OCI-LY7 (cell line): ENCODE results near the gene DZIP1. TPM values are rescaled to one million over a fixed set of nuclear protein-coding genes. Genes with fewer than 3 reads are reported as not detected.

Experiments
- BruUV-seq: library from RNA; stranded (reverse); fragments of 400-500 nt; replicated peaks from 2 replicates; lab custom pipeline; 2021; lab: Mats Ljungman, UMichigan
- CTCF ChIA-PET: fragments of 300-600 bp; sonication (Branson Sonifier 250); formaldehyde crosslinking; loops from one replicate; lab custom pipeline; 2022; ENCODE audit warnings: antibody characterized with exemption; ENCODE audit not compliant: unreplicated experiment; lab: Charles Lee
- POLR2A ChIA-PET: fragments of 300-600 bp; sonication (Branson Sonifier 250); formaldehyde crosslinking; loops from one replicate; lab custom pipeline; 2022; ENCODE audit warnings: antibody characterized with exemption; lab: Charles Lee
- DNase-seq: peaks from one replicate; pipeline ENCODE4 v3.0.0-alpha.2; 2015; ENCODE audit warnings: low spot score
- H2AFZ ChIP-seq: fragments of 200-600 bp; sonication (generic), shearing (Covaris generic); 2 replicates; pipeline ENCODE4 v1.6.1; 2014; ENCODE audit warnings: mild to moderate bottlenecking, antibody characterized with exemption, low read length, moderate library complexity
- H3K27ac ChIP-seq: fragments of 200-600 bp; sonication (generic); 2 replicates; pipeline ENCODE4 v1.5.1; 2014; ENCODE audit warnings: mixed run types, low read depth, mild to moderate bottlenecking, moderate library complexity, low read length, inconsistent platforms; ENCODE audit not compliant: poor library complexity, severe bottlenecking
- H3K36me3 ChIP-seq: fragments of 200-600 bp; sonication (generic); 2 replicates; pipeline ENCODE4 v1.6.1; 2014; ENCODE audit warnings: mild to moderate bottlenecking, antibody characterized with exemption, low read length, moderate library complexity, mixed read lengths; ENCODE audit not compliant: insufficient read depth
- H3K4me1 ChIP-seq: fragments of 200-600 bp; sonication (generic); 2 replicates; pipeline ENCODE4 v1.5.1; 2014; ENCODE audit warnings: mild to moderate bottlenecking, low read length; ENCODE audit not compliant: insufficient read depth, poor library complexity, severe bottlenecking
- H3K4me2 ChIP-seq: fragments of 200-600 bp; sonication (generic); 2 replicates; pipeline ENCODE4 v1.6.1; 2014; ENCODE audit warnings: mild to moderate bottlenecking, low read length
- H3K4me3 ChIP-seq: fragments of 200-600 bp; sonication (generic); 2 replicates; pipeline ENCODE4 v1.5.1; 2014; ENCODE audit warnings: mild to moderate bottlenecking, low read depth, low read length; ENCODE audit not compliant: poor library complexity, severe bottlenecking
- H3K79me2 ChIP-seq: fragments of 200-600 bp; sonication (generic); 2 replicates; pipeline ENCODE4 v1.6.1; 2016; ENCODE audit warnings: low read depth, mild to moderate bottlenecking, low read length, moderate library complexity, mixed read lengths; ENCODE audit not compliant: insufficient read depth
- H3K9me2 ChIP-seq: fragments of 200-600 bp; sonication (generic); 2 replicates; pipeline ENCODE4 v1.6.1; 2016; ENCODE audit warnings: mild to moderate bottlenecking, low read length, mixed read lengths; ENCODE audit not compliant: insufficient read depth
- H3K9me3 ChIP-seq: fragments of 200-600 bp; sonication (generic); 2 replicates; pipeline ENCODE4 v1.6.1; 2014; ENCODE audit warnings: mild to moderate bottlenecking, mixed run types, low read length, mixed read lengths
- H4K20me1 ChIP-seq: fragments of 200-600 bp; sonication (generic); 2 replicates; pipeline ENCODE4 v1.6.1; 2014; ENCODE audit warnings: mild to moderate bottlenecking, antibody characterized with exemption, low read length, moderate library complexity, mixed read lengths; ENCODE audit not compliant: insufficient read depth
- EZH2phosphoT487 ChIP-seq: fragments of 200-600 bp; sonication (generic); IDR thresholded peaks from 2 replicates; pipeline ENCODE4 v1.6.1; 2018; ENCODE audit warnings: low read depth, borderline replicate concordance, mild to moderate bottlenecking, mixed run types, antibody characterized with exemption, low read length, moderate library complexity, mixed read lengths
- intact Hi-C: fragments of 100-400 bp; cut with micrococcal nuclease; formaldehyde crosslinking; loops from one replicate; pipeline ENCODE4 v1.10.0; 2022; ENCODE audit not compliant: unreplicated experiment
- total RNA-seq, 2 experiments: library from RNA; depleted of rRNA in 1 of 2; stranded (reverse); fragments of >200 nt in 1 of 2; shearing (Covaris generic) in 1 of 2; gene quantifications; 2 replicates each; pipeline ENCODE4 v1.2.3, GENCODE V29; 2014 to 2022
- TF ChIP-seq, protein P1 (sequence below): fragments of 200-600 bp; sonication (generic); conservative IDR thresholded peaks from 2 replicates; pipeline ENCODE4 v1.5.1; 2014; ENCODE audit warnings: mild to moderate bottlenecking, antibody characterized with exemption, low read length, moderate library complexity, mixed read lengths

The DZIP1 gene
- total RNA-seq, 2 experiments from 2014 or later: not detected

DNA sequence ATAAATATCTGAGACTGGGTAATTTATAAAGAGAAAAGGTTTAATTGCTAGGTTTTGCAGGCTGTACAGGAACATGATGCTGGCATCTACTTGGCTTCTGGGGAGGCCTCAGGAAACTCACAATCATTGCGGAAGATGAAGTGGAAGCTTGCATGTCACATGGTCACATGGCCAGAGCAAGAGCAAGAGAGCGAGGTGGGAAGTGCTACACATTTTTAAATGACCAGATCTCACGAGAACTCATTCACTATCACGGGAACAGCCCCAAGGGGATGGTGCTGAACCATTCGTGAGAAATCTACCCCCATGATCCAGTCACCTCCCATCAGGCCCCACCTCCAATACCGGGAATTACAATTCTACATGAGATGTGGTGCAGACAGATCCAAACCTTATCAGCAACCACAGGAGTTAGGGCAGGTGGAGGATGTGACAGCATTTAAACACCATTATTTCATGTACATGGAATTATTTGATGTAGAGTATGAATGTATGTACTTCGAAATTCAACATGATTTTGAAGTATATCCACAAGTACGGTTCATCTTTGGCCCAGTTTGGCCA, 102.5 kb downstream of the DZIP1 start:
- no peaks in the 10 kb centered on the region for H3K4me1 ChIP-seq
- H2AFZ ChIP-seq: no peak overlapping the region
- H3K4me3 ChIP-seq: no peak overlapping the region
- intact Hi-C loops: no loop called here
- no peaks in the 10 kb centered on the region for H3K36me3 ChIP-seq
- no peak overlapping the region for H3K4me2 ChIP-seq
- H4K20me1 ChIP-seq: no peaks in the 10 kb centered on the region
- TF ChIP-seq EZH2phosphoT487: no peak
- TF ChIP-seq, protein P1, sequence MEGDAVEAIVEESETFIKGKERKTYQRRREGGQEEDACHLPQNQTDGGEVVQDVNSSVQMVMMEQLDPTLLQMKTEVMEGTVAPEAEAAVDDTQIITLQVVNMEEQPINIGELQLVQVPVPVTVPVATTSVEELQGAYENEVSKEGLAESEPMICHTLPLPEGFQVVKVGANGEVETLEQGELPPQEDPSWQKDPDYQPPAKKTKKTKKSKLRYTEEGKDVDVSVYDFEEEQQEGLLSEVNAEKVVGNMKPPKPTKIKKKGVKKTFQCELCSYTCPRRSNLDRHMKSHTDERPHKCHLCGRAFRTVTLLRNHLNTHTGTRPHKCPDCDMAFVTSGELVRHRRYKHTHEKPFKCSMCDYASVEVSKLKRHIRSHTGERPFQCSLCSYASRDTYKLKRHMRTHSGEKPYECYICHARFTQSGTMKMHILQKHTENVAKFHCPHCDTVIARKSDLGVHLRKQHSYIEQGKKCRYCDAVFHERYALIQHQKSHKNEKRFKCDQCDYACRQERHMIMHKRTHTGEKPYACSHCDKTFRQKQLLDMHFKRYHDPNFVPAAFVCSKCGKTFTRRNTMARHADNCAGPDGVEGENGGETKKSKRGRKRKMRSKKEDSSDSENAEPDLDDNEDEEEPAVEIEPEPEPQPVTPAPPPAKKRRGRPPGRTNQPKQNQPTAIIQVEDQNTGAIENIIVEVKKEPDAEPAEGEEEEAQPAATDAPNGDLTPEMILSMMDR: no peak
- DNase-seq: no peak
- BruUV-seq: no TSS peak
- H3K27ac ChIP-seq: no peak overlapping the region
- H3K79me2 ChIP-seq: no peaks in the 10 kb centered on the region
- ChIA-PET POLR2A (no interaction called here), CTCF (no interaction called here)
- H3K9me2 ChIP-seq: no peaks in the 10 kb centered on the region
- no peaks in the 10 kb centered on the region for H3K9me3 ChIP-seq

DNA sequence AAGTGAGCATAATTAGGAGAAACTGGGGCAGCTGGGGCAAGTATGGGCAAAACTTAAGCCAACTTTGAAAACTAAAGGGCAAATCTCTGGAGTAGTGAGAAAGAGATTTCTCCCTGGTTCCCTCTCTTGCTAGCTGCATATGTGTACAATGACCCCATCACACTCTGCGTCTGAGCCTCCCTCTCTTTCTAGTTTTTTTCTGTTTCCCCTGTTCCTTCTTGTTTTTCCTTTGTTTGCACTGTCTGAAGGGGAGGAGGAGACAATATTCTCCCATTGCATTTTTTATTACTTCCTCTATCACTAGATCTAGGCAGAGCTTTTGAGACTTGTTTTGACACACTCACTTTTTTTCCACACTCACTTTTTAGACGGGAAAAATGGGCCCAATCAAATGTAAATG, 103.2 kb downstream of the DZIP1 start:
- intact Hi-C loops: no loop called here
- DNase-seq: no peak
- no peak overlapping the region for H3K4me3 ChIP-seq
- H4K20me1 ChIP-seq: no peaks in the 10 kb centered on the region
- no peak overlapping the region for H3K4me2 ChIP-seq
- no peaks in the 10 kb centered on the region for H3K79me2 ChIP-seq
- POLR2A ChIA-PET: interaction anchor here (0.6 to 1.0 kb wide), 2 partner anchors 8 to 95 kb away, joined by 3 to 4 read pairs; no protein-coding TSS in a partner anchor
- no peak overlapping the region for H3K27ac ChIP-seq
- CTCF ChIA-PET: no interaction called here
- no peak overlapping the region for H2AFZ ChIP-seq
- TF ChIP-seq, protein P1: no peak
- no peak for TF ChIP-seq EZH2phosphoT487
- H3K9me3 ChIP-seq: no peaks in the 10 kb centered on the region
- H3K4me1 ChIP-seq: no peaks in the 10 kb centered on the region
- H3K9me2 ChIP-seq: no peaks in the 10 kb centered on the region
- no TSS peak for BruUV-seq
- no peaks in the 10 kb centered on the region for H3K36me3 ChIP-seq

GRCh38 chr13:95540888-95541287, 103.6 kb downstream of the DZIP1 start:
- no peaks in the 10 kb centered on the region for H4K20me1 ChIP-seq
- no peak overlapping the region for H2AFZ ChIP-seq
- CTCF ChIA-PET: no interaction called here

More at GRCh38 chr13:95540888-95541287, 103.6 kb downstream of the DZIP1 start:
- BruUV-seq: no TSS peak
- no peak for TF ChIP-seq EZH2phosphoT487
- TF ChIP-seq, protein P1: no peak
- Histone ChIP-seq H3K4me3 (no peak overlapping the region), H3K9me3 (no peaks in the 10 kb centered on the region), H3K4me2 (no peak overlapping the region), H3K27ac (no peak overlapping the region), H3K4me1 (no peaks in the 10 kb centered on the region), H3K9me2 (no peaks in the 10 kb centered on the region), H3K36me3 (no peaks in the 10 kb centered on the region), H3K79me2 (no peaks in the 10 kb centered on the region)
- POLR2A ChIA-PET: interaction anchor here (0.6 to 1.0 kb wide), 2 partner anchors 9 to 95 kb away, joined by 3 to 4 read pairs; no protein-coding TSS in a partner anchor
- intact Hi-C loops: no loop called here
- DNase-seq: no peak
